Right lobe of liver (tissue), 4 donors: ENCODE results near the gene RIPK3.

Experiments
- CTCF ChIP-seq, 4 donors: fragments of 200-600 bp in 3 of 4; fragments of 450-650 bp in 1 of 4; IDR thresholded peaks; one replicate each; pipeline versions ENCODE4 v1.5.1 to v1.8.0; 2016 to 2022; ENCODE audit warnings: antibody characterized with exemption in 4 of 4, mild to moderate bottlenecking in 2 of 4
- POLR2A ChIP-seq: fragments of 450-650 bp; IDR thresholded peaks from one replicate; pipeline ENCODE4 v1.6.1; 2017; ENCODE audit warnings: antibody characterized with exemption, mild to moderate bottlenecking
- donor health status: DM: no; HTN: no; CAD: no.
- donor health status: DM: no; HTN: no; CAD: no.
- donor health status: DM: no; HTN: yes; CAD: no.

GRCh38 chr14:24356208-24356607 lies 16.4 kb upstream of the RIPK3 start:
- no peak for TF ChIP-seq CTCF (IDR thresholded peaks at IDR 0.05)
- no peak for TF ChIP-seq POLR2A
